Fibroblast of peridontal ligament (primary cell): ENCODE data around the gene TSKS.

Source experiments
- DNase-seq: peaks from one replicate; pipeline ENCODE4 v3.0.0-alpha.2; 2010; ENCODE audit errors: extremely low read depth

Gene TSKS, protein sequence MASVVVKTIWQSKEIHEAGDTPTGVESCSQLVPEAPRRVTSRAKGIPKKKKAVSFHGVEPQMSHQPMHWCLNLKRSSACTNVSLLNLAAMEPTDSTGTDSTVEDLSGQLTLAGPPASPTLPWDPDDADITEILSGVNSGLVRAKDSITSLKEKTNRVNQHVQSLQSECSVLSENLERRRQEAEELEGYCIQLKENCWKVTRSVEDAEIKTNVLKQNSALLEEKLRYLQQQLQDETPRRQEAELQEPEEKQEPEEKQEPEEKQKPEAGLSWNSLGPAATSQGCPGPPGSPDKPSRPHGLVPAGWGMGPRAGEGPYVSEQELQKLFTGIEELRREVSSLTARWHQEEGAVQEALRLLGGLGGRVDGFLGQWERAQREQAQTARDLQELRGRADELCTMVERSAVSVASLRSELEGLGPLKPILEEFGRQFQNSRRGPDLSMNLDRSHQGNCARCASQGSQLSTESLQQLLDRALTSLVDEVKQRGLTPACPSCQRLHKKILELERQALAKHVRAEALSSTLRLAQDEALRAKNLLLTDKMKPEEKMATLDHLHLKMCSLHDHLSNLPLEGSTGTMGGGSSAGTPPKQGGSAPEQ

DNA sequence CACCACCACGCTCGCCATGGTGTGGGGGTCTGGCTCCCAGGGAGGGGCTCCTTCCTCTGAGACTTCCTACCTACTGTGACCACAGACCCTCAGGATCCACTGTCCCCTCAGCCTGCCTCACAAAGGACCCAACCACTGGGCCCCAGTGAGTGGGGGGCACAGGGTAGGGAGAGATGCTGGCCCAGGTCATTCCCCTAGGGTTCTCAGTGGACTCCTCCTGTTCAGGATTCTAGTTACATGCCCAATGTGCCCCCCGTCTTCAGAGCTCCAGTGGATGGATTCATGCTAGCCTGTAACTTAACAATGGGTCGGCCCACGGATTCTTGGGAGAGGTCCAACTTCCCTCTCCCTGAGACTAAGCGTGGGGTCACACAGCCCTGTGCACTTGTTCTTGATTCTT, at the start of gene TSKS:
TSKS (minus strand) TSS at position 77 of the 400 bp plus-strand sequence; CDS start at position 18, 59 bp downstream.
- DNase-seq: no peak

- no peak for DNase-seq
Measured at GRCh38 chr19:49812452-49812996, 49.4 kb upstream of the TSKS start.

- DNase-seq: no peak
Measured at GRCh38 chr19:49811328-49811727, 48.2 kb upstream of the TSKS start.

DNA sequence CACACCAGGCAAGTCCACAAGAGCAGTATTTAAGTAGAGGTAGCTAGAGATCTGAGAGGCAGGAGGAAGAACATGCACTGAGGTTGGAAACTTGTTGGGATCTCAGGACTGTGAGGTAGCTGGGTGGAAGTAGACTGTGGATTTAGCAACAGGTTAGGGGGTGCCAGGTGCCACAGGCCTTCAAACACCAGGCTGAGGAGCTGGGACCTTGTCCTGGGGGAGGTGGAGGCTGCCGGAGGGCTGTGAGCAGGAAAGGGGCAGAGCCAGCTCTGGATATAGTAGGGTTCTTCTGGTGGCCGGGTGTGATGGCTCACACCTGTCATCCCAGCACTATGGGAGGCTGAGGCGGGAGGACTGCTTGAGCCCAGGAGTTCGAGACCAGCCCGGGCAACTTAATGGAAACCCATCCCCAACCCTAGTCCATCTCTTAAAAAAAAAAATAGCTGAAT, 46.9 kb upstream of the TSKS start:
- DNase-seq: no peak

- no peak for DNase-seq
Measured at GRCh38 chr19:49809160-49809940, 46.2 kb upstream of the TSKS start.

GRCh38 chr19:49808711-49809159, 45.6 kb upstream of the TSKS start:
- DNase-seq: peak; percentile 73

GRCh38 chr19:49807904-49808675, 45.0 kb upstream of the TSKS start:
- no peak for DNase-seq

DNA sequence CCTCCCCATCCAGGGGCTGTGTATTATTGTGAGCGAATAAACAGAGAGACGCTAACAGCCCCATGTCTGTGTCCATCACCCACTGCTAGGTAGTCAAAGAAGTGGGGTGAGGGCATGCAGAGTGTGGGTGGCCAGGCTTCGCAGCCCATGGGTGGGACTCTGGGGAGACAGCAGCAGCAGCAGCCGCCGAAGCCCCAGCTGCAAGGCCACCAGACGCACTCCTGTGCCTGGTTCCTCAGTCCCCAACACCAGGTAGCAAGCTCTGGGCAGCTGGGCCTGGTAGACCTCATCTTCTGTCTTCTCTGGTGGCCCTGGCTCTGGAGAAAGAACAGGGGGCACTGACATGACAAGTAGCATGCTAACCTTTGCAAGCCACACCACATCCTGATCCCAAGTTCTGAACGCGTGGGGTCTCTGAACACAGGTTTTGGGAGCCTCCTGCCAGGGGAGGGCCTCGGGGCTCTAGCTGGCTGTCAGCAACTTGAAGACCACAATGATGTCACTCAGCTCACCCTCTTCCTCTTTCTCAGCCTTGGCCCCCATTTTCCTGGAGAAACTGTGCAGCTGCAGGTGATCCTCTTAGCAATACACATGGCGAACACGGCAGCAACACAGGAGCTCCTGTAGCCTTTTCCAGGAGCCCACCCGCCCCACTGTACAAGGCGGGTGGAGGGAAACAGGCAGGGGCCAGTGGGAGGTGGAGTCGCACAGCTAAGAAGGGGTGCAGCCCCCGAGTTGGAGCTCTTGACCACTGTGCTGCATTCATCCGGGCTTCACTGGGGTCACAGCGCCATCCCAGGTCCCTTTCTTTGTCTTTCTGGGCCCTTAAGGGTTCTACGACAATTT, 44.2 kb upstream of the TSKS start:
- DNase-seq: no peak

- no peak for DNase-seq
Measured at GRCh38 chr19:49806620-49806959, 43.5 kb upstream of the TSKS start.

GRCh38 chr19:49805822-49806619, 42.9 kb upstream of the TSKS start:
- DNase-seq: no peak

- DNase-seq: no peak
Measured at GRCh38 chr19:49803529-49803856, 40.4 kb upstream of the TSKS start.

GRCh38 chr19:49802836-49803528, 39.9 kb upstream of the TSKS start:
- DNase-seq: no peak

GRCh38 chr19:49801966-49802661, 39.0 kb upstream of the TSKS start:
- DNase-seq: peak; percentile 89

- DNase-seq: no peak
Measured at GRCh38 chr19:49801401-49801888, 38.3 kb upstream of the TSKS start.

DNA sequence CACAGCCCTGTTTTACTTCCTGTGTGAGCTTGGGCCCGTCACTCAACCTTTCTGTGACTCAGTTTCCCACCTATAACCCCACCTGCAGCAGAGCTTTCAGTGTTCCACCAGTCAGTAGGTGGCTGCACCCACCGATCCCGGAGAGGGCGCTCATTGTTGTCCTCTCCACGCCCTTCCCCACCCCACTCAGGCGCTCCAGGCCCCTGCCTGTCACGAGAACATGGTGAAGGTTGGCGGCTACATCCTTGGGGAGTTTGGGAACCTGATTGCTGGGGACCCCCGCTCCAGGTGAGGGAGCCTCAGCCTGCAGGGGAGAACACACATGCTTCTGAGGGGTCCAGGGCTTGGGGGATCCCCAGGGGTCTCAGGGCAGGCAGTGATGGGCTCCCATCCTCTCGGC, 37.7 kb upstream of the TSKS start:
- no peak for DNase-seq

- DNase-seq: no peak
Measured at GRCh38 chr19:49799798-49800376, 36.8 kb upstream of the TSKS start.

DNA sequence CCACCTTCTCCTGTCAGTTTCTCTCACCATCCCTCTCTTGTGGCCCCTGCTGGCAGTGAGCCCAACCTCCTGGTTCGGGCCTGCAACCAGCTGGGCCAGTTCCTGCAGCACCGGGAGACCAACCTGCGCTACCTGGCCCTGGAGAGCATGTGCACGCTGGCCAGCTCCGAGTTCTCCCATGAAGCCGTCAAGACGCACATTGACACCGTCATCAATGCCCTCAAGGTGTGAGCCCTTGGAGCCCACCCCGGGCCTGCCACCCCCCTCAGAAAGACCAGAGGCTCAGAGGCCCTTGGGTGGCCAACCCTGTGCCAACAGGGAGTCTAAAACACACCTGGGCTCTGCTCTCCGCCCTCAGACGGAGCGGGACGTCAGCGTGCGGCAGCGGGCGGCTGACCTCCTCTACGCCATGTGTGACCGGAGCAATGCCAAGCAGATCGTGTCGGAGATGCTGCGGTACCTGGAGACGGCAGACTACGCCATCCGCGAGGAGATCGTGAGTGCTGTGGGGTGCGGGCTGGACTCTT, 36.2 kb upstream of the TSKS start:
- no peak for DNase-seq

GRCh38 chr19:49798574-49798973, 35.5 kb upstream of the TSKS start:
- no peak for DNase-seq
